Lower leg skin (tissue), 3 donors: ENCODE data around the gene MAP3K5.

Experiments used
- CTCF ChIP-seq, 3 donors: fragments of 450-650 bp; IDR thresholded peaks; one replicate each; pipeline ENCODE4 v1.5.1; 2016; ENCODE audit warnings: antibody characterized with exemption in 3 of 3, mild to moderate bottlenecking in 3 of 3, moderate library complexity in 2 of 3
- POLR2A ChIP-seq, 2 donors: fragments of 450-650 bp; IDR thresholded peaks; one replicate each; pipeline ENCODE4 v1.6.1; 2016 to 2017; ENCODE audit warnings: antibody characterized with exemption in 2 of 2, mild to moderate bottlenecking in 1 of 2, moderate library complexity in 1 of 2

- TF ChIP-seq CTCF (IDR thresholded peaks at IDR 0.05): no peak
- TF ChIP-seq POLR2A (IDR thresholded peaks at IDR 0.05): no peak
Measured at GRCh38 chr6:136736281-136736960, 55.9 kb downstream of the MAP3K5 start.
